Measurements from ENCODE around the gene MTA1.

MTA1 gene

GRCh38 chr14:105490572-105491365 is 71.1 kb downstream of the MTA1 start, which contains the start of gene TEDC1:
Gene TEDC1 (plus strand): TSS chr14:105491246. CDS start chr14:105491376, 130 bp downstream.
- TF ChIP-seq EZH2phosphoT487 (IDR thresholded peaks at IDR 0.05; ENCODE audit: low read length): no peak
- peak; percentile 58 for TF ChIP-seq CTCF (IDR thresholded peaks at IDR 0.05; ENCODE audit: low read length)
- Histone ChIP-seq H3K27me3 (replicated peaks; ENCODE audit: insufficient read depth, low read length) (peaks cover 7% of the 10 kb centered on the region; the same call in 1 of the 2 replicates), H3K9me3 (replicated peaks; ENCODE audit: insufficient read depth, low read length) (no peaks in the 10 kb centered on the region), H4K20me1 (ENCODE audit: insufficient read depth, low read length) (0 out of 2 replicates have a peak, but pooled peaks cover 4% of the 10 kb centered on the region), H3K36me3 (replicated peaks; ENCODE audit: insufficient read depth, low read length) (no peaks in the 10 kb centered on the region), H3F3A (ENCODE audit: insufficient read depth, low read length) (peaks cover 8% of the 10 kb centered on the region; the same call in 1 of the 2 replicates), H3K79me2 (ENCODE audit: low read length) (peaks cover 29% of the 10 kb centered on the region), H3K9me2 (replicated peaks; ENCODE audit: insufficient read depth, low read length) (no peaks in the 10 kb centered on the region), H3K4me3 (ENCODE audit: low read length) (peak within 1 kb of the TSS; percentile 90), H3K4me2 (ENCODE audit: low read depth, low read length) (peak within 1 kb of the TSS; percentile 98), H3K4me1 (ENCODE audit: low read length) (peaks cover 17% of the 10 kb centered on the region), H2AFZ (ENCODE audit: low read length) (peak within 1 kb of the TSS; percentile 76), H3K9ac (ENCODE audit: low read length) (peak within 1 kb of the TSS; percentile 97), H3K27ac (ENCODE audit: low read length) (peak within 1 kb of the TSS; percentile 92)
- DNase-seq: peak; percentile 100

- Histone ChIP-seq H3K4me1 (ENCODE audit: low read length) (peaks cover 17% of the 10 kb centered on the region), H4K20me1 (ENCODE audit: insufficient read depth, low read length) (0 out of 2 replicates have a peak, but pooled peaks cover 4% of the 10 kb centered on the region), H3K36me3 (replicated peaks; ENCODE audit: insufficient read depth, low read length) (no peaks in the 10 kb centered on the region), H3K9me3 (replicated peaks; ENCODE audit: insufficient read depth, low read length) (no peaks in the 10 kb centered on the region), H3F3A (ENCODE audit: insufficient read depth, low read length) (peaks cover 8% of the 10 kb centered on the region; the same call in 1 of the 2 replicates), H3K9ac (ENCODE audit: low read length) (peak overlapping the region; percentile 96), H3K27ac (ENCODE audit: low read length) (peak overlapping the region; percentile 92), H3K79me2 (ENCODE audit: low read length) (peaks cover 29% of the 10 kb centered on the region), H3K9me2 (replicated peaks; ENCODE audit: insufficient read depth, low read length) (no peaks in the 10 kb centered on the region), H2AFZ (ENCODE audit: low read length) (peak overlapping the region; percentile 69), H3K4me2 (ENCODE audit: low read depth, low read length) (peak overlapping the region; percentile 70; the same call in 1 of the 2 replicates), H3K27me3 (replicated peaks; ENCODE audit: insufficient read depth, low read length) (0 out of 2 replicates have a peak, but pooled peaks cover under 1% of the 10 kb centered on the region), H3K4me3 (ENCODE audit: low read length) (peak overlapping the region; percentile 90)
- DNase-seq: peak; percentile 80
- TF ChIP-seq EZH2 (optimal IDR thresholded peaks at IDR 0.05; ENCODE audit: low read depth, low read length) (no peak), EZH2phosphoT487 (IDR thresholded peaks at IDR 0.05; ENCODE audit: low read length) (no peak), CTCF (IDR thresholded peaks at IDR 0.05; ENCODE audit: low read length) (no peak)
These were observed 71.8 kb downstream of the MTA1 start for GRCh38 chr14:105491366-105491973.

- Histone ChIP-seq H3K27me3 (replicated peaks; ENCODE audit: insufficient read depth, low read length) (no peaks in the 10 kb centered on the region), H2AFZ (ENCODE audit: low read length) (no peak overlapping the region)
- TF ChIP-seq CTCF (IDR thresholded peaks at IDR 0.05; ENCODE audit: low read length) (no peak), EZH2 (optimal IDR thresholded peaks at IDR 0.05; ENCODE audit: low read depth, low read length) (no peak)
These were observed 72.7 kb downstream of the MTA1 start for GRCh38 chr14:105492031-105492970.

More at GRCh38 chr14:105492031-105492970, 72.7 kb downstream of the MTA1 start:
- peak overlapping the region; percentile 70; the same call in 1 of the 2 replicates for H3K4me2 ChIP-seq (ENCODE audit: low read depth, low read length)
- DNase-seq: no peak
- H3K4me1 ChIP-seq (ENCODE audit: low read length): peaks cover 17% of the 10 kb centered on the region
- no peaks in the 10 kb centered on the region for H3K9me2 ChIP-seq (replicated peaks; ENCODE audit: insufficient read depth, low read length)
- no peak overlapping the region for H3K27ac ChIP-seq (ENCODE audit: low read length)
- H3F3A ChIP-seq (ENCODE audit: insufficient read depth, low read length): peaks cover 8% of the 10 kb centered on the region; the same call in 1 of the 2 replicates
- no peaks in the 10 kb centered on the region for H3K36me3 ChIP-seq (replicated peaks; ENCODE audit: insufficient read depth, low read length)
- H3K4me3 ChIP-seq (ENCODE audit: low read length): peak overlapping the region; percentile 90; the same call in 1 of the 2 replicates
- no peaks in the 10 kb centered on the region for H3K9me3 ChIP-seq (replicated peaks; ENCODE audit: insufficient read depth, low read length)
- H4K20me1 ChIP-seq (ENCODE audit: insufficient read depth, low read length): 0 out of 2 replicates have a peak, but pooled peaks cover 4% of the 10 kb centered on the region
- H3K9ac ChIP-seq (ENCODE audit: low read length): no peak overlapping the region
- peaks cover 29% of the 10 kb centered on the region for H3K79me2 ChIP-seq (ENCODE audit: low read length)

Measured in MM.1S (cell line).